K562 (cell line): Measurements from ENCODE around the gene PDE11A. TPM values are rescaled to one million over a fixed set of nuclear protein-coding genes. Genes with fewer than 3 reads are reported as not detected.

ENCODE experiments used
- ATF4 ChIP-seq: fragments of 450-650 bp; formaldehyde crosslinking; IDR thresholded peaks from 2 replicates; pipeline ENCODE4 v1.4.0; 2022; ENCODE audit warnings: mild to moderate bottlenecking, moderate library complexity
- EHMT2 ChIP-seq: fragments of 450-650 bp; IDR thresholded peaks from 2 replicates; pipeline ENCODE4 v1.6.1; 2018; ENCODE audit warnings: antibody characterized with exemption
- MGA ChIP-seq: fragments of 450-650 bp; IDR thresholded peaks from 2 replicates; pipeline ENCODE4 v1.6.1; 2016; ENCODE audit warnings: mild to moderate bottlenecking, moderate library complexity
- NCOA4 ChIP-seq: fragments of 450-650 bp; IDR thresholded peaks from 2 replicates; pipeline ENCODE4 v1.6.1; 2018; ENCODE audit warnings: mild to moderate bottlenecking; ENCODE audit not compliant: partially characterized antibody
- PML ChIP-seq: IDR thresholded peaks from 2 replicates; pipeline ENCODE4 v1.6.1; 2012; ENCODE audit warnings: low read length, inconsistent platforms
- PPARD ChIP-seq: fragments of 250-450 bp; sonication (Bioruptor Pico); IDR thresholded peaks from 2 replicates; pipeline ENCODE4 v1.8.0; 2022; ENCODE audit warnings: inconsistent platforms, mild to moderate bottlenecking, moderate library complexity
- TCF7 ChIP-seq: sonication (generic); IDR thresholded peaks from 2 replicates; pipeline ENCODE4 v1.6.1; 2016; ENCODE audit warnings: antibody characterized with exemption, borderline replicate concordance
- TGIF2 ChIP-seq: sonication (generic); formaldehyde crosslinking; IDR thresholded peaks from 2 replicates; pipeline ENCODE4 v1.8.1; 2022; ENCODE audit warnings: mild to moderate bottlenecking, missing genetic modification reagents, moderate library complexity
- XRCC4 ChIP-seq: IDR thresholded peaks from one replicate; pipeline ENCODE4 v1.6.1; 2011; ENCODE audit not compliant: insufficient read depth, insufficient read length; ENCODE audit errors: extremely low read depth
- ZNF121 ChIP-seq: sonication (generic); formaldehyde crosslinking; conservative IDR thresholded peaks from 2 replicates; pipeline ENCODE4 v1.8.0; 2022; ENCODE audit warnings: missing genetic modification reagents
- ZNF140 ChIP-seq: fragments of 250-450 bp; sonication (Bioruptor Pico); IDR thresholded peaks from 2 replicates; pipeline ENCODE4 v1.8.0; 2021; ENCODE audit warnings: moderate library complexity, mild to moderate bottlenecking, inconsistent platforms
- ZNF507 ChIP-seq: conservative IDR thresholded peaks from 2 replicates; pipeline ENCODE4 v1.6.1; 2017; ENCODE audit warnings: missing genetic modification characterization, missing compliant biosample characterization
- polyA plus RNA-seq, 8 experiments: library from polyadenylated mRNA; depleted of rRNA in 4 of 8; stranded (reverse) in 5 of 8; unstranded in 3 of 8; fragments of >200 nt; fragmentation: Nextera tagmentation in 2 of 8; fragmentation: Illumina TruSeq in 1 of 8; extraction: Ambion mirVana in 2 of 8; extraction: Trizol in 1 of 8; gene quantifications; 2 replicates each; pipeline versions ENCODE4 v1.2.1 to v1.2.3, GENCODE V29; 2011 to 2014; ENCODE audit warnings: inconsistent platforms in 1 of 8, missing spikeins in 1 of 8
- total RNA-seq, 7 experiments: library from RNA; depleted of rRNA in 6 of 7; stranded (reverse); fragments of >200 nt in 6 of 7; fragmentation: Illumina TruSeq in 2 of 7; extraction: Trizol in 2 of 7; gene quantifications; 2 replicates each; pipeline versions ENCODE4 v1.2.1 to v1.2.3, GENCODE V29; 2011 to 2021; ENCODE audit warnings: low replicate concordance in 1 of 7

The PDE11A gene
- total and polyA plus RNA-seq, 9 of the 15 experiments (the other 6 are each of a cell fraction or from before 2014, with no cell fraction given) = 3.2 to 22.1 (median 5.7) TPM

- TF ChIP-seq MGA (peak; percentile 87), TCF7 (no peak), ZNF121 (CRISPR knock-in tag) (no peak), ZNF140 (CRISPR knock-in tag) (no peak), NCOA4 (no peak), TGIF2 (no peak), XRCC4 (no peak), EHMT2 (no peak), ATF4 (CRISPR knock-in tag) (no peak), PPARD (CRISPR knock-in tag) (no peak), ZNF507 (tag) (no peak), PML (no peak)
Observed at GRCh38 chr2:177763531-177764265, 308.9 kb downstream of the PDE11A start (continued).
